OCI-LY7 (cell line): Measurements from ENCODE around the gene CSPG5. TPM values are rescaled to one million over a fixed set of nuclear protein-coding genes. Genes with fewer than 3 reads are reported as not detected.

Experiments used
- BruUV-seq: library from RNA; stranded (reverse); fragments of 400-500 nt; replicated peaks from 2 replicates; lab custom pipeline; 2021; lab: Mats Ljungman, UMichigan
- CTCF ChIA-PET: fragments of 300-600 bp; sonication (Branson Sonifier 250); formaldehyde crosslinking; loops from one replicate; lab custom pipeline; 2022; ENCODE audit warnings: antibody characterized with exemption; ENCODE audit not compliant: unreplicated experiment; lab: Charles Lee
- POLR2A ChIA-PET: fragments of 300-600 bp; sonication (Branson Sonifier 250); formaldehyde crosslinking; loops from one replicate; lab custom pipeline; 2022; ENCODE audit warnings: antibody characterized with exemption; lab: Charles Lee
- DNase-seq: peaks from one replicate; pipeline ENCODE4 v3.0.0-alpha.2; 2015; ENCODE audit warnings: low spot score
- H2AFZ ChIP-seq: fragments of 200-600 bp; sonication (generic), shearing (Covaris generic); 2 replicates; pipeline ENCODE4 v1.6.1; 2014; ENCODE audit warnings: mild to moderate bottlenecking, antibody characterized with exemption, low read length, moderate library complexity
- H3K27ac ChIP-seq: fragments of 200-600 bp; sonication (generic); 2 replicates; pipeline ENCODE4 v1.5.1; 2014; ENCODE audit warnings: mixed run types, low read depth, mild to moderate bottlenecking, moderate library complexity, low read length, inconsistent platforms; ENCODE audit not compliant: poor library complexity, severe bottlenecking
- H3K36me3 ChIP-seq: fragments of 200-600 bp; sonication (generic); 2 replicates; pipeline ENCODE4 v1.6.1; 2014; ENCODE audit warnings: mild to moderate bottlenecking, antibody characterized with exemption, low read length, moderate library complexity, mixed read lengths; ENCODE audit not compliant: insufficient read depth
- H3K4me1 ChIP-seq: fragments of 200-600 bp; sonication (generic); 2 replicates; pipeline ENCODE4 v1.5.1; 2014; ENCODE audit warnings: mild to moderate bottlenecking, low read length; ENCODE audit not compliant: insufficient read depth, poor library complexity, severe bottlenecking
- H3K4me2 ChIP-seq: fragments of 200-600 bp; sonication (generic); 2 replicates; pipeline ENCODE4 v1.6.1; 2014; ENCODE audit warnings: mild to moderate bottlenecking, low read length
- H3K4me3 ChIP-seq: fragments of 200-600 bp; sonication (generic); 2 replicates; pipeline ENCODE4 v1.5.1; 2014; ENCODE audit warnings: mild to moderate bottlenecking, low read depth, low read length; ENCODE audit not compliant: poor library complexity, severe bottlenecking
- H3K79me2 ChIP-seq: fragments of 200-600 bp; sonication (generic); 2 replicates; pipeline ENCODE4 v1.6.1; 2016; ENCODE audit warnings: low read depth, mild to moderate bottlenecking, low read length, moderate library complexity, mixed read lengths; ENCODE audit not compliant: insufficient read depth
- H3K9me2 ChIP-seq: fragments of 200-600 bp; sonication (generic); 2 replicates; pipeline ENCODE4 v1.6.1; 2016; ENCODE audit warnings: mild to moderate bottlenecking, low read length, mixed read lengths; ENCODE audit not compliant: insufficient read depth
- H3K9me3 ChIP-seq: fragments of 200-600 bp; sonication (generic); 2 replicates; pipeline ENCODE4 v1.6.1; 2014; ENCODE audit warnings: mild to moderate bottlenecking, mixed run types, low read length, mixed read lengths
- H4K20me1 ChIP-seq: fragments of 200-600 bp; sonication (generic); 2 replicates; pipeline ENCODE4 v1.6.1; 2014; ENCODE audit warnings: mild to moderate bottlenecking, antibody characterized with exemption, low read length, moderate library complexity, mixed read lengths; ENCODE audit not compliant: insufficient read depth
- CTCF ChIP-seq: fragments of 200-600 bp; sonication (generic); conservative IDR thresholded peaks from 2 replicates; pipeline ENCODE4 v1.5.1; 2014; ENCODE audit warnings: mild to moderate bottlenecking, antibody characterized with exemption, low read length, moderate library complexity, mixed read lengths
- EZH2phosphoT487 ChIP-seq: fragments of 200-600 bp; sonication (generic); IDR thresholded peaks from 2 replicates; pipeline ENCODE4 v1.6.1; 2018; ENCODE audit warnings: low read depth, borderline replicate concordance, mild to moderate bottlenecking, mixed run types, antibody characterized with exemption, low read length, moderate library complexity, mixed read lengths
- intact Hi-C: fragments of 100-400 bp; cut with micrococcal nuclease; formaldehyde crosslinking; loops from one replicate; pipeline ENCODE4 v1.10.0; 2022; ENCODE audit not compliant: unreplicated experiment
- total RNA-seq, 2 experiments: library from RNA; depleted of rRNA in 1 of 2; stranded (reverse); fragments of >200 nt in 1 of 2; shearing (Covaris generic) in 1 of 2; gene quantifications; 2 replicates each; pipeline ENCODE4 v1.2.3, GENCODE V29; 2014 to 2022

The CSPG5 gene
- total RNA-seq, 2 experiments from 2014 or later = 0.13 to 0.66 TPM

GRCh38 chr3:47607335-47607734, 28.7 kb upstream of the CSPG5 start:
- peaks cover 97% of the 10 kb centered on the region for H3K36me3 ChIP-seq
- H3K9me3 ChIP-seq = no peaks in the 10 kb centered on the region
- POLR2A ChIA-PET = interaction anchor here (0.6 to 2.3 kb wide), 4 partner anchors 9 to 32 kb away, joined by 3 to 10 read pairs (median 4); no protein-coding TSS in a partner anchor
- H2AFZ ChIP-seq = no peak overlapping the region
- BruUV-seq = no TSS peak
- H3K4me3 ChIP-seq = no peak overlapping the region
- DNase-seq = no peak
- CTCF ChIA-PET = no interaction called here
- no peaks in the 10 kb centered on the region for H3K9me2 ChIP-seq
- H3K27ac ChIP-seq = no peak overlapping the region
- no peaks in the 10 kb centered on the region for H3K4me1 ChIP-seq
- H4K20me1 ChIP-seq = no peaks in the 10 kb centered on the region
- H3K79me2 ChIP-seq = no peaks in the 10 kb centered on the region
- intact Hi-C loops = no loop called here
- H3K4me2 ChIP-seq = no peak overlapping the region
- TF ChIP-seq CTCF = no peak
- TF ChIP-seq EZH2phosphoT487 = no peak

- H3K79me2 ChIP-seq = no peaks in the 10 kb centered on the region
- H3K4me2 ChIP-seq = no peak overlapping the region
- H3K9me2 ChIP-seq = no peaks in the 10 kb centered on the region
- H4K20me1 ChIP-seq = no peaks in the 10 kb centered on the region
- POLR2A ChIA-PET = interaction anchor here (0.9 to 2.3 kb wide), 4 partner anchors 8 to 196 kb away, joined by 3 to 10 read pairs (median 3); no protein-coding TSS in a partner anchor
- no peak for TF ChIP-seq EZH2phosphoT487
- no peak for TF ChIP-seq CTCF
- no peaks in the 10 kb centered on the region for H3K4me1 ChIP-seq
- intact Hi-C loops = no loop called here
- no peak overlapping the region for H3K4me3 ChIP-seq
- no peak overlapping the region for H2AFZ ChIP-seq
- no peak overlapping the region for H3K27ac ChIP-seq
- no peaks in the 10 kb centered on the region for H3K9me3 ChIP-seq
- BruUV-seq = no TSS peak
- peaks cover 95% of the 10 kb centered on the region for H3K36me3 ChIP-seq
- no peak for DNase-seq
- CTCF ChIA-PET = no interaction called here
Observed at GRCh38 chr3:47606165-47606564, 27.5 kb upstream of the CSPG5 start.

GRCh38 chr3:47605652-47606051, 27.0 kb upstream of the CSPG5 start:
- intact Hi-C loops = no loop called here
- Histone ChIP-seq H3K4me2 (no peak overlapping the region), H3K4me3 (no peak overlapping the region), H3K9me3 (no peaks in the 10 kb centered on the region), H2AFZ (no peak overlapping the region), H4K20me1 (no peaks in the 10 kb centered on the region), H3K4me1 (no peaks in the 10 kb centered on the region), H3K27ac (no peak overlapping the region), H3K36me3 (peaks cover 95% of the 10 kb centered on the region), H3K9me2 (no peaks in the 10 kb centered on the region), H3K79me2 (no peaks in the 10 kb centered on the region)
- no peak for TF ChIP-seq CTCF
- no peak for TF ChIP-seq EZH2phosphoT487
- ChIA-PET POLR2A (interaction anchor here (1.2 to 2.3 kb wide), 3 partner anchors 11 to 196 kb away, joined by 3 to 10 read pairs (median 3); no protein-coding TSS in a partner anchor), CTCF (no interaction called here)
- no peak for DNase-seq
- no TSS peak for BruUV-seq
